Fibroblast of lung (primary cell): Measurements from ENCODE around the gene PACS2.

Experiments used
- CTCF ChIP-seq, 2 donors: IDR thresholded peaks in 1 of 2; conservative IDR thresholded peaks in 1 of 2; 1 replicate in 1 of 2; 2 replicates in 1 of 2; pipeline ENCODE4 v1.5.1; 2011 to 2012; ENCODE audit warnings: low read length in 2 of 2, control low read depth in 1 of 2, inconsistent platforms in 1 of 2, low read depth in 1 of 2, mild to moderate bottlenecking in 1 of 2
- EZH2 ChIP-seq: IDR thresholded peaks from 2 replicates; pipeline ENCODE4 v1.5.1; 2012; ENCODE audit warnings: low read length, control low read depth, mild to moderate bottlenecking; ENCODE audit errors: missing control alignments

GRCh38 chr14:105369653-105370040 is 55.1 kb downstream of the PACS2 start:
- TF ChIP-seq CTCF (conservative IDR thresholded peaks at IDR 0.05 in 1 of 2, IDR thresholded peaks at IDR 0.05 in 1 of 2; ENCODE audit: low read depth in 1 of 2, low read length in 2 of 2) (no peak), EZH2 (no peak)
